Testis (tissue), 2 donors: ENCODE data around the gene MYBPC3.

Source experiments
- CTCF ChIP-seq, 3 experiments: fragments of 450-650 bp in 2 of 3; fragments of 200-600 bp in 1 of 3; sonication (generic) in 1 of 3; IDR thresholded peaks; one replicate each; pipeline ENCODE4 v1.5.1; 2016 to 2019; ENCODE audit warnings: antibody characterized with exemption in 3 of 3, mild to moderate bottlenecking in 2 of 3, moderate library complexity in 1 of 3
- POLR2A ChIP-seq: fragments of 450-650 bp; IDR thresholded peaks from one replicate; pipeline ENCODE4 v1.6.1; 2017; ENCODE audit warnings: antibody characterized with exemption, mild to moderate bottlenecking, moderate library complexity

- no peak for TF ChIP-seq CTCF (IDR thresholded peaks at IDR 0.05)
- TF ChIP-seq POLR2A = no peak
Observed at GRCh38 chr11:47352556-47352955, at the start of gene MYBPC3.
